OCI-LY1 (cell line): ENCODE data around the gene MLLT3.

Experiments
- H2AFZ ChIP-seq: fragments of 200-600 bp; sonication (generic), shearing (Covaris generic); 2 replicates; pipeline ENCODE4 v1.6.0; 2014; ENCODE audit warnings: antibody characterized with exemption, mild to moderate bottlenecking, low read length
- H3F3A ChIP-seq: fragments of 200-600 bp; sonication (generic), shearing (Covaris generic); 2 replicates; pipeline ENCODE4 v1.6.0; 2014; ENCODE audit warnings: mild to moderate bottlenecking, antibody characterized with exemption, low read length, moderate library complexity; ENCODE audit not compliant: insufficient read depth
- H3K27ac ChIP-seq: fragments of 200-600 bp; sonication (generic); 2 replicates; pipeline ENCODE4 v1.5.1; 2014; ENCODE audit warnings: low read length, mixed run types, mild to moderate bottlenecking, low read depth; ENCODE audit not compliant: poor library complexity, severe bottlenecking
- H3K27me3 ChIP-seq: fragments of 200-600 bp; sonication (generic); 2 replicates; pipeline ENCODE4 v1.6.0; 2014; ENCODE audit warnings: antibody characterized with exemption, mild to moderate bottlenecking, low read length, moderate library complexity; ENCODE audit not compliant: insufficient read depth
- H3K36me3 ChIP-seq: fragments of 200-600 bp; sonication (generic); 2 replicates; pipeline ENCODE4 v1.6.1; 2014; ENCODE audit warnings: mild to moderate bottlenecking, antibody characterized with exemption, low read length, moderate library complexity, mixed read lengths; ENCODE audit not compliant: insufficient read depth
- H3K4me1 ChIP-seq: fragments of 200-600 bp; sonication (generic); 2 replicates; pipeline ENCODE4 v1.5.1; 2014; ENCODE audit warnings: mild to moderate bottlenecking, low read length, moderate library complexity; ENCODE audit not compliant: insufficient read depth, severe bottlenecking
- H3K4me2 ChIP-seq: fragments of 200-600 bp; sonication (generic), shearing (Covaris generic); 2 replicates; pipeline ENCODE4 v1.6.1; 2014; ENCODE audit warnings: low read length
- H3K4me3 ChIP-seq: fragments of 200-600 bp; sonication (generic); 2 replicates; pipeline ENCODE4 v1.5.1; 2014; ENCODE audit warnings: low read length, low read depth, mild to moderate bottlenecking, mixed read lengths; ENCODE audit not compliant: poor library complexity, severe bottlenecking
- H3K79me2 ChIP-seq: fragments of 200-600 bp; shearing (Covaris generic); 2 replicates; pipeline ENCODE4 v1.6.1; 2016; ENCODE audit warnings: mixed run types, low read length, mixed read lengths; ENCODE audit not compliant: insufficient read depth
- H3K9ac ChIP-seq: fragments of 200-600 bp; sonication (generic), shearing (Covaris generic); 2 replicates; pipeline ENCODE4 v1.6.1; 2014; ENCODE audit warnings: mild to moderate bottlenecking, low read length, mixed read lengths
- H3K9me2 ChIP-seq: fragments of 200-600 bp; sonication (generic), shearing (Covaris generic); 2 replicates; pipeline ENCODE4 v1.6.1; 2014; ENCODE audit warnings: low read depth, mild to moderate bottlenecking, low read length, mixed read lengths
- H3K9me3 ChIP-seq: fragments of 200-600 bp; shearing (Covaris generic); 2 replicates; pipeline ENCODE4 v1.6.1; 2014; ENCODE audit warnings: low read length, mixed read lengths
- H4K20me1 ChIP-seq: fragments of 200-600 bp; sonication (generic), shearing (Covaris generic); 2 replicates; pipeline ENCODE4 v1.6.0; 2016; ENCODE audit warnings: mild to moderate bottlenecking, low read length; ENCODE audit not compliant: insufficient read depth
- CTCF ChIP-seq: fragments of 200-600 bp; sonication (generic), shearing (Covaris generic); IDR thresholded peaks from 2 replicates; pipeline ENCODE4 v1.5.1; 2017; ENCODE audit warnings: mild to moderate bottlenecking, antibody characterized with exemption, low read length, moderate library complexity, mixed read lengths
- EZH2 ChIP-seq: fragments of 200-600 bp; sonication (generic), shearing (Covaris generic); IDR thresholded peaks from 2 replicates; pipeline ENCODE4 v1.8.0; 2017; ENCODE audit warnings: borderline replicate concordance, mixed run types, mild to moderate bottlenecking, antibody characterized with exemption, low read length, moderate library complexity, mixed read lengths

Gene MLLT3

GRCh38 chr9:20319641-20320337 lies 302.5 kb downstream of the MLLT3 start:
- Histone ChIP-seq H3F3A (no peaks in the 10 kb centered on the region), H3K9me2 (no peaks in the 10 kb centered on the region), H3K9me3 (no peaks in the 10 kb centered on the region), H3K9ac (no peak overlapping the region), H4K20me1 (no peaks in the 10 kb centered on the region), H3K27me3 (no peaks in the 10 kb centered on the region), H3K27ac (no peak overlapping the region), H3K4me3 (no peak overlapping the region), H3K36me3 (no peaks in the 10 kb centered on the region), H3K4me1 (no peaks in the 10 kb centered on the region), H3K4me2 (no peak overlapping the region), H2AFZ (no peak overlapping the region), H3K79me2 (no peaks in the 10 kb centered on the region)
- TF ChIP-seq EZH2: no peak
- TF ChIP-seq CTCF: no peak

GRCh38 chr9:20319241-20319640 lies 303.1 kb downstream of the MLLT3 start:
- no peaks in the 10 kb centered on the region for H3K36me3 ChIP-seq
- H3K9me2 ChIP-seq: no peaks in the 10 kb centered on the region

GRCh38 chr9:20317701-20318100 lies 304.6 kb downstream of the MLLT3 start:
- Histone ChIP-seq H3K4me1 (no peaks in the 10 kb centered on the region), H4K20me1 (no peaks in the 10 kb centered on the region), H2AFZ (no peak overlapping the region), H3K27me3 (no peaks in the 10 kb centered on the region), H3K9ac (no peak overlapping the region), H3K9me2 (no peaks in the 10 kb centered on the region), H3K9me3 (no peaks in the 10 kb centered on the region), H3K27ac (no peak overlapping the region), H3K4me3 (no peak overlapping the region), H3F3A (no peaks in the 10 kb centered on the region), H3K4me2 (no peak overlapping the region), H3K36me3 (no peaks in the 10 kb centered on the region), H3K79me2 (no peaks in the 10 kb centered on the region)
- TF ChIP-seq CTCF (no peak), EZH2 (no peak)

More at GRCh38 chr9:20319241-20319640, 303.1 kb downstream of the MLLT3 start:
- no peak overlapping the region for H3K4me2 ChIP-seq
- H3K9me3 ChIP-seq: no peaks in the 10 kb centered on the region
- no peaks in the 10 kb centered on the region for H3K27me3 ChIP-seq
- H3K9ac ChIP-seq: no peak overlapping the region
- H3F3A ChIP-seq: no peaks in the 10 kb centered on the region
- H2AFZ ChIP-seq: no peak overlapping the region
- TF ChIP-seq EZH2 (no peak), CTCF (no peak)
- no peaks in the 10 kb centered on the region for H4K20me1 ChIP-seq
- no peaks in the 10 kb centered on the region for H3K4me1 ChIP-seq
- H3K79me2 ChIP-seq: no peaks in the 10 kb centered on the region
- no peak overlapping the region for H3K4me3 ChIP-seq
- H3K27ac ChIP-seq: no peak overlapping the region
